HG02884 (cell line): ENCODE measurements around the gene RPTOR.

ENCODE experiments used
- ATAC-seq: cut with Tn5 transposase; IDR thresholded peaks from one replicate; pipeline ENCODE4 v1.9.1; 2021; ENCODE audit warnings: mild to moderate bottlenecking, moderate library complexity; ENCODE audit not compliant: unreplicated experiment

Gene RPTOR

GRCh38 chr17:80931421-80932265 lies 387.0 kb downstream of the RPTOR start:
- no peak for ATAC-seq

DNA sequence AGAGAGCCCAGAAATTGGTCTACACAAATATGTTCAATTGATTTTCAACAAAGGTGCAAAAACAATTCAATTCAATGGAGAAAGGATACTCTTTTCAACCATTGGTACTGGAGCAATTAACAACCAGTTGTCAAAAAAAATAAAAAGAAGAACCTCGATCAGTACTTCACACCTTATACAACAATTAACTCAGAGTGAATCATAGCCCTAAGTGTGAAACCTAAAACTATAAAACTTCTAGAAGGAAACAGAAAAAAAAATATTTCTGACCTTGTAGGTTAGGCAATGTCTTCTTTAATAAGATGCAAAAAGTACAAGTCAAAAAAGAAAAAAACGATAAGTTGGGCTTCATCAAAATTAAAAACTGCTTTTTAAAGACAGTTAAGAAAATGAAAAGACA lies 390.9 kb downstream of the RPTOR start:
- ATAC-seq = no peak

DNA sequence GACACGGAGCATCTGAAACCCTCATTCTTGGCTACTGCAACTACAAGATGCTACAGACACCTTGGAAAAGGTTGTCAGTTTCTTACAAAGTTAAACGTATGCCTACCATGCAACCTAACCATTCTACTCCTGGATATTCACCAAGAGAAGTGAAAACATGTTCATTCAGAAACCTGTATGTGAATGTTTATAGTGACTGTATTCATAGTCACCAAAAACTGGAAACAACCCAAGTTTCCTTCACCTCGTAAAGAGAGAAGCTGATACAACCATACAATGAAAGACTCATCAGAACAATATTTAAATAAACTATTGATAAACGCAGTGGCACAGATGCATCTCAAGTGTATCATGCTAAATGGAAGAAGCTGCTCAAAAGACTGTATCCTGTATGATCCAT lies 391.6 kb downstream of the RPTOR start:
- ATAC-seq = no peak

GRCh38 chr17:80936723-80937122 lies 392.1 kb downstream of the RPTOR start:
- no peak for ATAC-seq

- ATAC-seq = no peak
Measured at GRCh38 chr17:80937462-80938381, 393.1 kb downstream of the RPTOR start.

DNA sequence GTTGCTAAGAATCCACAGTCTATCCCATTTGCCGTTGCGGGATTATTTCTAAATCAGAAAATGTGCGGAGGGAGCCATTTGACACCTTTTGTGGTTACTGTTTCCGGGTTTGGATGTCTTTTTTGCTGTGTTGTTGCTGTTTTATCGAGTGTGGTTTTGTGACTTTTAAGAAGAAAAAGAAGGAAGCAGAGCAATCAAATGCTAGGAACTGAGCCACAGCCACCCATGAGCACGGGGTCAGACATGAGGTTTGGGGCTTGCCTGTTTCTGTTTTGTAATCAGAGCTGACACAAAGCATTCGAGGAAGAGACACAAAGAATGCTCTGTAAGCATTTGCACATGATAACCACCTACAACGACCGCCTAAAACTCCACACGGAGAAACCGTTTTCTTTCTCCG lies 393.9 kb downstream of the RPTOR start:
- ATAC-seq = no peak

GRCh38 chr17:80939151-80940145 lies 394.8 kb downstream of the RPTOR start:
- no peak for ATAC-seq

GRCh38 chr17:80940171-80941123 lies 395.8 kb downstream of the RPTOR start:
- no peak for ATAC-seq

- no peak for ATAC-seq
Measured at GRCh38 chr17:80941171-80941570, 396.5 kb downstream of the RPTOR start.

DNA sequence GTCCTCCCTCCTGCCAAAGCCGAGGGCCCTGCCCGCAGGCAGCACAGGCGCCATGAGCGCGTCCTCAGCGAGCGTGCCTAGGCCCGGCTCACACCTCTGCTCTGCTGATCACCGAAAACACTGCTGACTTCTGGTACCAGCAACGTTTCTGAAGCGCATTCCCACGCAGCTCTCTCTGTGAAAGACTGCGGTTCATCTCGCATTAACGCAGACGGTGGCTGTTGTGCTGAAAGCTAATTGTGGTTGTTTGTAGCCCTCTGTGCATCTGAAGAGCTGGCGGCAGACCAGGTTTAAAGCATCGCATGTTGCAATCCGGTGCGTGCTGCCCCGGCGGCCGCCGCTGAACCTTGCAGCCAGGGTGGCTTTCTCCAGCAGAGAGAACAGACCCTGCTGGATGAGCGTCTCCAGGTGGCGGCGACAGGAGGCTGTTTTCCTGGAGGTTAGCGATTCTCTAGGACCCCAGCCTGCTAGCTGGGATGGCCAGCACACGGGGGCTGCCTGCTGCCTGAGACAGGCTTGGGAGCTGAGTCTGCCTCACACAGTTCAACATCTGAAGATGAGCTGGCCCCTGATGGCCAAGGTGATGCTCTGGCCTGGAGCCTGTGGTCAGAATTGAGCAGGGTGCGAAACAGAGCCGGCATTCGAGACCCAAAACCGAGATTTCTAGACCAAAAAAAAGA lies 397.2 kb downstream of the RPTOR start:
- no peak for ATAC-seq

- no peak for ATAC-seq
Measured at GRCh38 chr17:80942423-80943345, 398.0 kb downstream of the RPTOR start.

DNA sequence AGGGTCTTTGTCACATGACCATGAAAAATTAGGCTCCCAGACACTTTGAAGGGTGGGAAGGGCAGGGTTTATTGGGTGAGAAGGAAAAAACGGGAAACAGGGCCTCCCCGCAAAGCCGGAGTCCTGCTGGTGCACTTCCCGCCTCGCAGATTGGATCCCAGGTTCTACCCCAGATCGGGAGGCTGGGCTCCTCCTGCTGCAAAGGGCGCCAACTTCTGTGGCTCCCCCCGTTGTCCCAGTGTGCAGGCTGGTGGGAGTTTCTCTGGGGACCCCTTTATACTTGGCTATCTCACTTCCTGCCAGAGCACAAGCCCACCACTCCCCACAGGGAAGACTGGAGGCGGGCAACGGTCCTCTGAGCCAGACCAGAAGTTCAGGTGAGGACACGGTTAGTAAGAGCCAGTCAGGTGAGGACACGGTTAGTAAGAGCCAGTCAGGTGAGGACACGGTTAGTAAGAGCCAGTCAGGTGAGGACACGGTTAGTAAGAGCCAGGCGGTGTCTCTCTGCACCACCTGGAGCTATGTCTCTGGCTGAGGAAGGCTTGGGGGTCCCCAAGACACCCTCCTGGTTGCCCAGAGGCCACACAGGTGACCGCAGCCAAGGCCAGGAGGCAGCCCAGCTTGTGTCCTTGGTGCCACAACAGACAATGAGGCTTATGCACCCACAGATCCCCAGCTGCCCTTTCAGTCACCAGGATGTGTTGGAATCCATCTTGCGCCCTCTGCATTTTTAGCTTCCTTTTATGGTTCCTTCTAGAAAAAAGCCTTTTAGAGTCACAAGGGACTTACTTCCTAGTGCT lies 398.9 kb downstream of the RPTOR start:
- no peak for ATAC-seq

GRCh38 chr17:80944326-80944725 lies 399.7 kb downstream of the RPTOR start:
- no peak for ATAC-seq

DNA sequence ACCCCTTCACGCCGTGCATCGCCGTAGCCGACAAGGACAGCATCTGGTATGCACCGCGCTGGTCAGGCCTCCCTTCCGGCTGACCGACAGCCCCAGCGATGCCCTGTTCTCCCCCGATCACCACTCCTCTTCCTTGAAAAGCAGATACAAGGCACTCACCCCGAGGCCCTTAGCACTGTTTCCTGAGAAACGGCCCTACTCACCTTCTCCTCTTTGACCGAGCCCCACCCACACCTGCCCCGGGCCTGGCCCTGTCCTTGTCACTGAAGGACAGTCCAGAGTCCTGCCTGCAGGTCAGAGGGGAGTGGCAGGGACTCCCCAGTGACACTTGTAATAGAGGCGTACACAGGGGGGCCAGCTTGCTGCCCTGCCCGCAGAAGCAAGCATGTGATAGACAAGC lies 401.1 kb downstream of the RPTOR start:
- ATAC-seq = no peak

GRCh38 chr17:80946449-80946848 lies 401.8 kb downstream of the RPTOR start:
- ATAC-seq = no peak

GRCh38 chr17:80947200-80947940 lies 402.7 kb downstream of the RPTOR start:
- no peak for ATAC-seq
